Activated CD8-positive, alpha-beta T cell treated with anti-CD3 and anti-CD28 coated beads for 36 hours (primary cell): ENCODE measurements around the gene CNKSR2. TPM values are rescaled to one million over a fixed set of nuclear protein-coding genes. Genes with fewer than 3 reads are reported as not detected.

Experiments used
- ATAC-seq: fragments of 200-7000 bp; cut with Tn5 transposase; one replicate; pipeline ENCODE4 v1.10.0; 2021; ENCODE audit warnings: mild to moderate bottlenecking, moderate library complexity
- CTCF ChIA-PET: fragments of 350-600 bp; sonication (Branson Sonifier 250); formaldehyde crosslinking; loops from one replicate; lab custom pipeline; 2021; ENCODE audit warnings: antibody characterized with exemption; lab: Charles Lee
- POLR2A ChIA-PET: fragments of 350-600 bp; sonication (Branson Sonifier 250); formaldehyde crosslinking; loops from one replicate; lab custom pipeline; 2021; ENCODE audit warnings: antibody characterized with exemption; lab: Charles Lee
- DNase-seq: peaks from one replicate; pipeline ENCODE4 v3.0.0-alpha.2; 2020
- H3K27ac Mint-ChIP-seq: one replicate; pipeline ENCODE4 v1.8.0; 2021; ENCODE audit warnings: mild to moderate bottlenecking, mixed read lengths
- H3K27me3 Mint-ChIP-seq: one replicate; pipeline ENCODE4 v1.8.0; 2021; ENCODE audit warnings: mixed read lengths
- H3K36me3 Mint-ChIP-seq: one replicate; pipeline ENCODE4 v1.8.0; 2021; ENCODE audit warnings: low read depth, mixed read lengths
- H3K4me1 Mint-ChIP-seq: one replicate; pipeline ENCODE4 v1.8.0; 2021; ENCODE audit warnings: low read depth, mixed read lengths
- H3K4me3 Mint-ChIP-seq: one replicate; pipeline ENCODE4 v1.8.0; 2021; ENCODE audit warnings: mild to moderate bottlenecking, moderate library complexity, mixed read lengths
- H3K9me3 Mint-ChIP-seq: one replicate; pipeline ENCODE4 v1.8.0; 2021; ENCODE audit warnings: mixed read lengths
- CTCF ChIP-seq: fragments of 200-600 bp; IDR thresholded peaks from one replicate; pipeline ENCODE4 v1.8.0; 2022; ENCODE audit warnings: antibody characterized with exemption, mild to moderate bottlenecking
- intact Hi-C: fragments of 100-400 bp; cut with micrococcal nuclease; formaldehyde crosslinking; loops from one replicate; pipeline ENCODE4 v1.10.0; 2022
- total RNA-seq, 2 experiments: library from RNA; stranded (reverse); gene quantifications; one replicate each; pipeline ENCODE4 v1.2.3, GENCODE V29; 2021

The CNKSR2 gene
- total RNA-seq, 2 experiments from 2014 or later = 8.3 to 9.4 TPM

- peak; percentile 38 for ATAC-seq
- intact Hi-C loops = loop anchor here (10.0 kb wide), 1 partner anchor 61 kb away; no protein-coding TSS in a partner anchor
- Mint-ChIP-seq H3K36me3 (no peaks in the 10 kb centered on the region), H3K9me3 (no peaks in the 10 kb centered on the region), H3K4me1 (peaks cover 26% of the 10 kb centered on the region), H3K27ac (peak overlapping the region; percentile 49), H3K27me3 (no peaks in the 10 kb centered on the region), H3K4me3 (peak overlapping the region; percentile 87)
- ChIA-PET POLR2A (no interaction called here), CTCF (interaction anchor here (1.2 kb wide), 1 partner anchor 106 kb away, joined by 5 read pairs; no protein-coding TSS in a partner anchor)
- DNase-seq = peak; percentile 34
- TF ChIP-seq CTCF = no peak
These were observed 518 bp upstream of the CNKSR2 start for GRCh38 chrX:21373637-21374162.

DNA sequence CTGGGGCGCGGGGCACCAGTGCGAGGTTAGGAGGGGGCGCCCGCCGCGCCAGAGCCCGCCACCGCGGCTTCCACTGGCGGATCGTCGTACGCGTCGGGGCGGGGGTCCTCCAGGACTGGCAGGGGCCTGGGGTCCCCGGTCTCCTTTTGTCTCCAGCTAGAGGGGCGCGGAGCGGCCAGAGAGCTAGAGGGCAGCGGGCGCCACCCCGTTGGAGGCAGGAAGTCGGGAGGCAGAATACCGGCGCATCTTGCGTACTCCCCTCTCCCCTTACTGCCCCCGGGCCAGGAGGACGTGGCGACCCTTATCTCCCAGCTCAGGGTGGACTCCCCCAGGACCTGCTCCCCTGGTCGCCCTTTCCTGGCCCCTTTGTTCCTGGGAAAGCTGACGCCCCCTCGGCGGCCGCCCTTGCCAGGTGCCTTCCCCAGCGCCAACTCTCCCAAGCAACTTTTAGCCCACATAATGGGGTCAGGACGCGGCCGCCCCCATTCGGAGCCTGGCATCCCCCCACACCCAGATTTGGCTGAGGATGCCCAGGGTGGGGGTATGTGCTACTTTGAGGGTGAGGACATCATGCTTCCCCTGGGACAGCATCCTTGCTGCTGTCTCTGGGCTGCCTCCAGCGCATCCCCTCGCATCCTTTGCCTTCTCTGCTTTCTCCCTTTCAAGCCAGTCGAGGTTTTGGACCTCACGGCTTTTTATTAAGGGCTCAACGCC, 933 bp downstream of the CNKSR2 start:
- Mint-ChIP-seq H3K27ac (peak overlapping the region; percentile 85), H3K4me1 (peaks cover 36% of the 10 kb centered on the region), H3K4me3 (peak overlapping the region; percentile 87), H3K9me3 (no peaks in the 10 kb centered on the region), H3K36me3 (no peaks in the 10 kb centered on the region), H3K27me3 (no peaks in the 10 kb centered on the region)
- no peak for TF ChIP-seq CTCF
- ATAC-seq (peak; percentile 8), DNase-seq (peak; percentile 12)
- intact Hi-C loops = loop anchor here (10.0 kb wide), 1 partner anchor 60 kb away; no protein-coding TSS in a partner anchor
- ChIA-PET POLR2A (interaction anchor here (0.7 kb wide), 1 partner anchor 34 kb away, joined by 3 read pairs; no protein-coding TSS in a partner anchor), CTCF (interaction anchor here (0.9 kb wide), 1 partner anchor 104 kb away, joined by 3 read pairs; no protein-coding TSS in a partner anchor)

DNA sequence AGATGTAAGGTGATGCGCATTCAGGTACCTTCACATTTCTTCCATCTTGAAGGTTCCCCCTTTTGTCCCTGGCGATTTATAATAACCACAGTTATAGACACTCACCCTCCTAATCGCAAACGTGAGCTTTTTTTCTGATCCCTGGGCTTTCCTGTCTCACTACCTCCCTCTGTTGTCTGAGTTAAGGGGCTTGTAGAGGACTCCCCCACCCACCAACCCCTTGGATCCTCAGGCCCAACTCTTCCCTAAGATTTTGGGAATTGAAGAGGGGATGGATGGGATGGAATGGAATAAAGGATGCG, 1.4 kb downstream of the CNKSR2 start:
- H3K4me3 Mint-ChIP-seq = peak overlapping the region; percentile 87
- DNase-seq (no peak), ATAC-seq (no peak)
- ChIA-PET CTCF (no interaction called here), POLR2A (no interaction called here)
- H3K4me1 Mint-ChIP-seq = peaks cover 36% of the 10 kb centered on the region
- peak overlapping the region; percentile 20 for H3K27ac Mint-ChIP-seq
- intact Hi-C loops = loop anchor here (10.0 kb wide), 1 partner anchor 59 kb away; no protein-coding TSS in a partner anchor
- H3K36me3 Mint-ChIP-seq = no peaks in the 10 kb centered on the region
- no peaks in the 10 kb centered on the region for H3K27me3 Mint-ChIP-seq
- no peaks in the 10 kb centered on the region for H3K9me3 Mint-ChIP-seq
- no peak for TF ChIP-seq CTCF

- no peaks in the 10 kb centered on the region for H3K36me3 Mint-ChIP-seq
- H3K27me3 Mint-ChIP-seq = no peaks in the 10 kb centered on the region
- H3K9me3 Mint-ChIP-seq = no peaks in the 10 kb centered on the region
- intact Hi-C loops = loop anchor here (10.0 kb wide), 1 partner anchor 58 kb away; no protein-coding TSS in a partner anchor
- H3K4me3 Mint-ChIP-seq = peak overlapping the region; percentile 87
- no peak for TF ChIP-seq CTCF
- ATAC-seq = no peak
- DNase-seq = no peak
- no peak overlapping the region for H3K27ac Mint-ChIP-seq
- ChIA-PET CTCF (no interaction called here), POLR2A (no interaction called here)
- H3K4me1 Mint-ChIP-seq = peaks cover 36% of the 10 kb centered on the region
These were observed 2.4 kb downstream of the CNKSR2 start for GRCh38 chrX:21376636-21377035.

DNA sequence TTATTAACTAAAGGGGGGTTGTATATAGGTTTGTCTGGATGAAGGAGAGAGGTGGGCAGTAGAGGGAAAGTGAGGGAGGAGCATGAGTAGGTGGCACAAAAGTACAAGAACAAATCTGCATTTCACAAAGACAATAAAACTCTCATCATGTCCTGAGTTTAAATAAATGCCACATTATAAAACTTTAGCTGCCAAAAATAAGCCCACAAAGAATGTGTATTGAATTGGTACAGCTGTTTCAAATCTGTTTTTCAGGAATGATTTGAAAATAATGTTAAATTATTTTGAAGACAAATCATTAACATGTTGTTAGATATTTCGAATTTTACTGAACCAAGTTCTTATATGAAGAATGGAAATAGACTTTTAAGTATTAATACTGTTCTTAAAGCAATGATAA, 5.8 kb downstream of the CNKSR2 start:
- no peaks in the 10 kb centered on the region for H3K36me3 Mint-ChIP-seq
- DNase-seq = no peak
- no peak for ATAC-seq
- no peak for TF ChIP-seq CTCF
- H3K9me3 Mint-ChIP-seq = no peaks in the 10 kb centered on the region
- H3K4me3 Mint-ChIP-seq = no peak overlapping the region
- CTCF ChIA-PET = no interaction called here
- no peak overlapping the region for H3K27ac Mint-ChIP-seq
- peaks cover 36% of the 10 kb centered on the region for H3K4me1 Mint-ChIP-seq
- POLR2A ChIA-PET = no interaction called here
- intact Hi-C loops = loop anchor here (10.0 kb wide), 1 partner anchor 55 kb away; no protein-coding TSS in a partner anchor
- H3K27me3 Mint-ChIP-seq = no peaks in the 10 kb centered on the region
